T1000 (cell line): ENCODE measurements around the gene SLC14A1.

Experiments used
- DNase-seq: peaks from one replicate; lab custom pipeline; 2025; ENCODE audit warnings: mixed read lengths; lab: John Stamatoyannopoulos, UW

SLC14A1 gene

DNA sequence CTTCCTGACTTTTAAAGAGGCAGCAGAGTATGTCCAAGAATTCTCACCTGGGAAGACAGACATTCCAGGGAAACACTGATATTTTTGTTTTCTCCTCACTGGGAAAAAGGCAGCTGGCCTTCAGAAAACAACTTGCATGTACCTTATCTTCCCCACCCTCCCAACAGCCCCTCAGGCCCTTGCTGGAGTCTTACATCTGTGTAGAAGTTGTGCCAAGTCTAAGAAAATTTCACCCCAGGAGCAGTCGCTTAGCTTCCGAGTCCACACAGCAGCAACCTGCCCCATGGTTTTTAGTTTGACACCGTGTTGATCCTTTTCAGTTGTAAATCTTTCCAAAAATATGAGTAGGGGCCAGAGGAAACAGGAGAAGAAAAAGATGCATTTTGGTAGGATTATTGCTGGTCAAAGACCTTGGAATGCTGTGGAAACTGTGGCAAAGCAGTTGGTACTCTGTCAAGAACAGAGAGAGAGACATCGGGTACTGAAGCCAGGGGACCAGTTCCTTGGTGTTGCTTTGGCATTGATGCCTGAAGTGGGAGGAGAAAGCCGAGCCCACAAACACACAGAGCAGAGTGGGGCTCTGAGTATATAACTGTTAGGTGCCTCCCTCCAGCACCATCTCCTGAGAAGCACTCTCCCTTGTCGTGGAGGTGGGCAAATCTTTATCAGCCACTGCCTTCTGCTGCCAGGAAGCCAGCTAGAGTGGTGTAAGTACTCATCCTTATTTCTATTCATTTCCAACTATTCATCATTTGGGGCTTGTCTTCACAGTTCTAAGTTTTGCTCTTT, at the start of gene SLC14A1:
Gene SLC14A1 (plus strand): TSS at position 615 of the 789 bp plus-strand sequence. CDS start 6,140 bp downstream, outside the sequence.
- DNase-seq, result no peak

DNA sequence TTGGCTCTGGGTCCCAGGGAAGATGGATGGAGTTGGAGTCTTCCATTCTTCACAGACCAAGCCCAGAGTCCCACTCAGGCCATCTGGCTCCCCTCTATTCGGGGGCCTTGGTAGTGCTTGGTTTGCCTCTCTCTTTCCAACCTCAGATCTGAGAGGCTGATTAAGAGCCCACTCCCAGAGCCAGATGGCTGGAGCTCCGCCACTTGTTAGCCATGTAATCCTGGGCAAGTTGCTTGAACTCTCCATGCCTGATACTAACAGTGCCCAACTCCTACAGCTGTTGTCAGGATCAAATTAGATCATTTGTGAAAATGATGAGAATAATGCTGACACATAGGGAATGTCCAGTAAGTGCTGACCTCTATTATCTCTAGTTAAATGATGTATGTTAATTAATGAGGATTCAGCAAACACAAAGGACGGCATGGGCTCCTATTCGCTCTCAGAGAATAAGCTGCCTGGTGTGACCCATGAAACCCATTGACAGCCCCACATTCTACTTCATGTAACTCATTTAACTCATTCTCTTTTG, 46.6 kb upstream of the SLC14A1 start:
- DNase-seq, result no peak

DNA sequence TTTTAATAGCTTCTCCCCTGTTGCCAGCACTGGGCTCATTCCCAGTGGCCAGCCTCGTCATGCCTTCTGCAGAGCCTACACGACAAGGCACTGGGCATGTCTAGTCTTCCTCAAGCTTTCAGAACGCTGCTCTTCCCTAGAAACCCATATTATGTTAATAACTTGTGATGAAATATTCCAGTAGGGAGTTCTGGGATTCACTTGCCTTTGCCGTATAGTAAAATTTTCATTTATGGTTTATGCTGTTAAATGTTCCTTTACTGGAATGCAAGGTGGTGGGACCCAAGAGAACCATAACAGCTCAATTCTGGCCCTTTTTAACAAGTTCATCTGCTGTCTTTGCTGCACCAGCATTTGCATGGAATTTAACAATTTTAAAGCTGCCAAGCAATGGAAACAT, 45.5 kb upstream of the SLC14A1 start:
- DNase-seq, result no peak

DNA sequence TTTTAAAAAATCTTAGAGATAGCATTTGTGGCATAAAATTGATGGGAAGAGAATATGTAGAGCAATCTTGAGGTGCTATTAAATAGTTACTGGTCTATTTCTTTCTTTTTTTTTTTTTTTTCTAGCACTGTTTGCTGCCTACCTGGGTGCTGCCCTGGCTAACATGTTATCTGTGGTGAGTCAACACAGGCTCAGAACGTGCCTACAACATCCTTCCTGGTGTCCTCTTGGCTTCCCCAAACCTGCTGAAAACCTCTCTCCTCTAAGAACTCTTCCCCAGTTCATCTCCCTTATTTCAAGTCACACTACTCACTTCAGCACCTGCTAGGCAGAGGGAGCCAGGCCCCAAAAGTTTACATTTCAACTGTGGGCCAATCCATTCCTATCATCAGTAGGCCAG, 45.1 kb upstream of the SLC14A1 start:
- DNase-seq, result no peak

DNA sequence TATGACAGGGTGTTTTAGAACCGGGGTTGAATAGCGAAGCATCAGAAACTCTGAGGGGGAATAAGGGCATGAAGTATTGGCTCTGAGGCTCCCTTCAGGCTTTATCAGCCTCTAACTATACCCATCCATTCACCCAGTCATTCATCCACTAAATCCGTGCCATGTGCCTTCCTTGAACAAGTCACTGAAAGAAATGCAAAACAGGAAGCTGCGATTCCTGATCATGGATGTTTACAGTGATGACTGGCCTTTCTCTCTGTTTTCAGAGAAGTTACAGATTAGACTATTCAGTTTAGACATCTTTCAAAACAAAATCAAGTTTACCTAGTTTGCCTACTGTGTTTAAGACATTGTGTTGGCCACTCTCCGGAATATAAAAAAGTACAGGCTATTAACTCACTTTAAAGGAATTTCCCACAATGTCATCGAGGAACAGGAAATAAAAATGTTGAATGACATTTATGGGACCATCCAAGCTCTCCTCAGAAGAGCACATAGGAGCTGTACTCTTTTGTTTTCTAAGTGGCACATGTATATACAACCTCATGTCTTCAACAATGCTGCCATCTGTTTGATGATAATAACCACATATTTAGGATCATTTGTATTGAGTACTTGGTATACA, 43.8 kb upstream of the SLC14A1 start:
- no peak for DNase-seq

DNA sequence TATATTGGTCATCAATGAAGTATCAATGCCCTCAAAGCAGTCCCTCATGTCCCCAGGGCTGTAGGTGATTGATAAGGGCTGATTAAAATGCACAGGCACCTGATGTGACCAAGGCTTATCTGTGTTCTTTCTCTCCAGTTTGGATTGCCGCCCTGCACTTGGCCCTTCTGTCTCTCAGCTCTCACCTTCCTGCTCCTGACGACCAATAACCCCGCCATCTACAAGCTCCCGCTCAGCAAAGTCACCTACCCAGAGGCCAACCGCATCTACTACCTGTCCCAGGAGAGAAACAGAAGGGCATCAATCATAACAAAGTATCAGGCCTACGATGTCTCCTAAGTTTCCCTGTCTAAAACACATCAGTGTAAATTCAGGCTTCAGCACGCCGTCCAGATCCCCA, 41.8 kb upstream of the SLC14A1 start:
- no peak for DNase-seq

DNA sequence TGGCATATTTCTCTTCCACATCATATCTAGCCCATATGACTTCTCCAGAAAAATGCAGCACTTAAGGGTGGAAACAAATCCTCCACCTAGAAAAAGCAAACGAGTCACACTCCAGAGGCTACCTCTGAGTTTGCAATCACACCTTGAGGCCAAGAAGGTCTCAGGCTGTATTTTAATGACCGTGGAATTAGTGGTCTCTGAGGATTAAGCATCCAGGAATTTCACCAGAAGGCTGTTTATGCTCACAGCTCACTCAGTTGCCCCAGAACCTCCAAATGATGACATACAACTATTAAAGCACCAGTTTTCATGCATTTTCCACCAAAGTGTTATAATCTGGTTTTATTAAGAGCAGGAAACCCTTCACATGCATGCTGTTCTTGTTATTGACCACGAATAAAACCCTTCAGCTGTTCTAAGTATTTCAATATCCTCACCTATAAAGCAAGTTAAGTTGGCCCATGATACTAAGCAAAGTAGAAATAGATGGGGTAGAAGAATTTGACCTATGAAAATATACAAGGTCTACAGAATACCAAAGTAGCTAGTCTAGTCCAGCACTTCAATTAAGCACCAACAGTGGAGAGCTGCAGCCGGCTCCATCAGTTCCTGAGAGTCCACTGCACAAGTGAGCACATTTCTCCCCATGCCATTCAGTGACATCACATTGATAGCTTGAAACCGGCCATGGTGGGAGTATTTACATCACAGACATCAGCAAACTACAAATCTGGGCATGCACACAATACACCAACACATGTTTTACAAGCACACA, 39.5 kb upstream of the SLC14A1 start:
- no peak for DNase-seq

DNA sequence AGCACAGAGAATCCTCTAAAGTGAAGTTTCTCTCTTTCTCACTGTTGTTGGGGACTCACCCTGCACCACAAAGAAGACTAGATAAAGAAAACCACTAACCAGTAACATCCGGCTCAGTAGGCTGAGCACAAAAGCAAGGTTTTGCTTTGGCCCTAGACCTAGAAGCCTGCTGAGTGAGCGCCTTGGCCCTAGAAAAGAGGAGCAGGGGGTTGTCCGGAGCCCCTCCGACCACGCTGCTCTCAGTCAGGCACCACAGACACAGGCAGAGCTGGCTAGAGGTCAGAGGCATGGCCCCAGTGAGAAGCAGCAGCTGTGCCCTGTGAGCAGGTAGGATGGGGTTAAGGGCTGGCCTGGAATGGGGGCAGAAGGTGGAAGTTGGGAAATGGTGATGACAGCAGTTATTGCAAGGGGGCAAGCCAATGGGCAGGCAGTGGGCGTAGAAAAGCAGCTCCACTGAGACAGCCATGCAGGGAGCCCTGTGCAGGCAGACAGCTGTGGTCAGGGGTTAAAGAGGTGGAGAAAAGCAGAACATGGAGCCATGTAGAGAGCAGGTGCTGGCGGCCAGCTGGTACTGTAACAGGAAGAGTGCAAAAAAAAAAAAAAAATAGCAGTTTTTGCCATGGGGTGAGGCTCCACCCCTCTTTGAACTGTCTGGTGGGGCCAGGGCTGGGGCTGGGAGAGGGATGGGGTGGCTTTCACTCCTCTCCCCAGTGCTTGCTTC, 36.9 kb upstream of the SLC14A1 start:
- DNase-seq, result no peak

DNA sequence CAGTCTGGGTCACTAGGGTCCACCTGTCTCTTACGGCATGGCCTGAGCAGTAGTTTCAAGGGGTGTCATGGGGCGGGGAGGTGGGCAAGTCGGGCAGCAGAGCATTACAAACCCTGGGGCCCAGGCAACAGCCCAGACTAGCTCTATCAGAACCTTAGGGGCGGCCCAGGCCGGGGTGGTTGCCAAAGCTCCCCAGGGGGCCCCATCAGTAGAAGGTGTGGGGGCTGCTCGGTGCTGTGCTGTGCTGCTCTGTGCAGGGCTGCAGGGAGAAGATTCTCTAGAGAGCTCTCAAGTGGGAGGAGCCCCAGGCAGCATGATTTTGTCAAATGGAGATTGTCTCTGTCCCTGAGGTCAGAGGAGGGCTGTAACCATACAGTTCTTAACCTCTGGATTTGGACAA, 36.4 kb upstream of the SLC14A1 start:
- no peak for DNase-seq

DNA sequence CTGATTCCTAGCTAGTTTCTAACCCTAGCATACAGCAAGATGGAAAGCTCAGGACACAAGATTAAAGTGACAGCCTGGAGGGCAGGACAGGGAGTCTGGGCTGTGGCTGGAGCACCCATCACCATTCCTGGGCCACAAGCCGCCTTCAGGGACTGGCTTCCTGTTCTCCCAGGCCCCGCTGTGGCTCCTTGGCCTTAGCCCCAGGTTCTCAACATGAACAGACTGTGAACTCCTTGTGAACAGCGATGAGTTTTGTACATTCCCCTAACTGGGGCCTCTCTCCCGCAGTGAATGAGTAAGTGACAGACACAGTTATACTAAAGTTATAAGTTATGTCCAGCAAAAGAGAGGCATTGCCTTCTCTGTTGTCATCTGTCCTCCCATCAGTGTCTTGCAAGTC, 35.9 kb upstream of the SLC14A1 start:
- no peak for DNase-seq

DNA sequence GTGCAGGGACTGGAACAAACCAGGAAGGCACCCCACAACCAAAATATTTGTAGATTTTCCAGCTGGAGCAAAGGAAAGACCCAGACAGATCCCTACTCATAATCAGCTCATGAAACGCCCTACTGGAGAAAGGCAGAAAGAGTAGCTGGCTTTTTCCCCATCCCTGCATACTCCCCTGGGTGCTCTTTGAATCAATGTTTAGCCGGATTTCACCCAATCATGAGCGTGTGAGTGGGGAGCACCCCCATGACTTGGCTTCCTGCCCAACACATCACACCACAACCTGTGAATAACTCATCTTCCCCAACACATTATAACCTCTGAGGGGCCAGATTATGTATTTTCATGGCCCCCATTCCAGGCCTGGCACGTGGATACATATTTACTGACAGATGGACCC, 35.1 kb upstream of the SLC14A1 start:
- no peak for DNase-seq

DNA sequence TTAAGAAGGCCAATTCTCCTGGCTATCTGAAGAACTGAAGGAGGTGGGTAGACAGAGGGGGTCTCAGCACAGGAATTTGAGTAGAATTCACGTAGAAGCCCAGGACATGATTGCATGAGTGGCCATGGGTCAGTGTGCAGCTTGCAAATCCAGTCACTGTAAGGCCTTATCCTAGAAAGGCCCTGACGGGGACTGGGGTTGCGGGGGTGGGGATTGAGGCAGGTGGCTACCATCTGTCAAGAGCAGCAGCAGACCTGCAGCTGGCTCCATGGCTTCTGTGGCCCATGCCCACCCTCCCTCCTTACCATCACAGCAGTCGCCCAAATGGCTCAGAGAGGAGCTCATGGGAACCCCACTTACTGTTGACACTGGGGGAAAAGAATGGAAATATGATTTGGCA, 34.6 kb upstream of the SLC14A1 start:
- DNase-seq, result no peak

DNA sequence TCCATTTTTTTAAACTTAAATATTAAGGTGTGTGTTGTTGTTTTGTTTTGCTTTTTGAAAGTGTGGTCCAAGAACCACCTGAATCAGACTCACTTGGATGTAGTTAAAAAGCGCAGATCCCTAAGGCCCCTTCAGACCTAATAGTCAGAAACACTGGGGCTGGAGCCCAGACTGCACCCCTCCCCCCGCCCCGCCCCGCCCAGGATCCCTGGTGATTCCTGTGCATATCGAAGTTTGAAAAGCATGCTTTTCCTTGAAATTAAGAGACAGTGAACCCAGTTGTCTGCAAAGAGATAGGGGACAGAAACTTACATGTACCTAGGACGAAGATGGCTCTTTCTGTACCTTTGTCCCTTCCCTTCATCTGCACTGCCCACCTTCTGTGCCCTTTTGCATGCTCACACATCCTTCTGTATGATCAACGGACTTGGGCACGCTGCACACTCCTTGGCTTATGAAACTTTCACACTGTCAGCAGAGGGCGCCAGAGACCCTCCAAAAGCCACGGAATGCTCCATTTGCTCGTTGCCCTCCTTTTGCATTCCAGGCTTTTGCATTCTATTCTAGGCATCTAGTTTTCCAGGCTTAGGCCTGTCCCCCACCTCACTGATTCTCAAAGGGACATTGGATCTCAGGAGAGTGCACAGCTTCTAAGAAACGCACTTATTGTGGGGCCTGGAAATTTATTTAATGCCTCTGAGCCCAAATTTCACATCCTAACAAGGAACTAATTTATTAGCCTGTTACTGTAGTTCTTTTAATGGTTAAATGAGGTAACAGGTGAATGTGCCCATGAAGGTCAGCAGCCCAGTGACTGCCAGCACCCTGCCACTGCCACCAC, 32.8 kb upstream of the SLC14A1 start:
- peak; percentile 52 for DNase-seq

DNA sequence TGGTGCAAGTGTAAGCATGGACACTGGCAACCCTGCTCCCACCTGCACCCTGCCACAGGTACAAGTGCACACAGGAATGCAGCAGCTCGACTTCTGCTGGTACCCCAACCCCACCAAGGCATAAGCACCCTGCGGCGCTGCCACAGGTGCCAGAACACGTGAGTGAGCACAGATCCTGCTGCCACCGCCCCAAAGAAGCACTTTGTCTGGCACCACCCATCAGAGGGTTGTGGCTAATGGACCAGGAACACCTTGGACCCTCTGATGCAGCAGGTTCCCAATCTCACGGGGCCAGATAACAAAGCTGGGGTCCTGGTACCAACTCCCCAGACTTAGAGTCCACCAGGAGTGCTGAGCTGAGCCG, 32.2 kb upstream of the SLC14A1 start:
- no peak for DNase-seq

DNA sequence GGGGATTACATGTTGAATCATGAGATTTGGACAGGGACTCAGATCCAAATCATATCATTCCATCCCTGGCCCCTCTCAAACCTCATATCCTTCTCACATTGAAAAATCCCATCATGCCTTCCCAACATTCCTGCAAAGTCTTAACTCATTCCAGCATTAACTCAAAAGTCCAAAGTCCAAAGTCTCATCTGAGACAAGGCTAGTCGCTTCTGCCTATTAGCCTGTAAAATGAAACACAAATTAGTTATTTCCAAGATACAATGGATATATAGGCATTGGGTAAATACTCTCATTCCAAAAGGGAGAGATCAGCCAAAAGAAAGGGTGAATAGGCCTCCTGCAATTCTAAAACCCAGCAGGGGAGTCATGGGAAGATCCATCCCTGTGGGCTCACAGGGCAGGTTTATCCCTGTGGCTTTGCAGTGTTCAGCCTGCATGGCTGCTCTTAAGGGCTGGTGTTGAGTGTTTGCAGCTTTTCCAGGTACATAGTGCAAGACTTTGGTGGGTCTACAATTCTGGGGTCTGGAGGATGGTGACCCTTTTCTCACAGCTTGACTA, 21.2 kb upstream of the SLC14A1 start:
- DNase-seq, result no peak

DNA sequence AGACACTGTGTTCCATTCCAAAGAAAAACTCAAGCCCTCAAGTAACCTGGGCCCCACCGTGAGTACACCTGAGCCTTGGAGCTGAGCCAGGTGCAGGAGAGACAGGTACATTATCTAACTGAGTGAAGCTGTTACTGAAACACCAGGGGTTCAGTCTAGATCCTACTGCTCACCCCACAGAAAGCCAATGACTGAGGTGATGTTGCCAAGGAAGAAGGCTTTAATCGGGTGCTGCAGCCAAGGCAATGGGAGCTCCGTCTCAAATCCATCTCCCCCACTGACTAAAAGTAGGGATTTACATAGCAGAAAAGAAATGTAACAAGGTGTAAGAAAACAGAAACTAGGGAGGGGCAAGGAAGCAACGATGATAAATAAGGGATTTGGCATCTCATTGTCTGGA, 15.2 kb upstream of the SLC14A1 start:
- DNase-seq, result no peak

DNA sequence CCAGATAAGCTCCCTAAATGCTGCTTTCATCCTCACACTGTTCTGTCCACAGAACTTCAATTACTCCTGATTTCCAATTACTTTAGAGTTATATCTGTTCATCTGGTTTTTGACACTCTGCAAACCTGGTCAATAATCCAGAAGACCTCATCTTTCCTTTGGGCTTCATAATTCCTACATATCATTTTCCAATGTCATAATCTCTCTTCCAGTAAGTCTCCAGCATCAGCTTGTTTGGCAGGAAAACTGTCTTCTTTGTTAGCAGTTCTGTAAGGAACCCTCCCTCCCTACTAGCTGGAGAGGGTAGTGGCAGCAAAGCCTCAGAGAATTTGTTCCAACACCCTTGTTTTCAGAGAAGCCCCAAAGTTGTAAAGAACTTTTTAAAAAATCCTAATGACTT, 11.9 kb upstream of the SLC14A1 start:
- DNase-seq, result no peak

DNA sequence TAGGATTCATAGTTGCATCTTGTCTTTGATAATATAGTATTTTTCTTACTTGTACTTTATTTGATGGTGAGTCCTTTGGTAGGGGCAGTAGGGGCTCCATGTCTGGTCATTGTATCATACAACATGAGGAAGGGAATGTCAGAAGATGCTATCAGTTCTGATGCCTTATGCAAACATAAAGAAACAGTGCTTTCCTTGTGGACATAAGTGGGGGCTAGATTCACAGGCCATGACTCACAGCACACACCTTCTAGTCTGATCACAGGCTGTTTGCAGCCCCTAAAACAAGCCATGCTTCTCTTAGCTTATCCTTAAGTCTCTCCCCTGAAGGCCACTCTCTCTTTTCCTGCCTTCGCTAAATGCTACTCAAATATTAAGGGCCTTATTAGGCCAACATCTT, 10.7 kb upstream of the SLC14A1 start:
- DNase-seq, result no peak

DNA sequence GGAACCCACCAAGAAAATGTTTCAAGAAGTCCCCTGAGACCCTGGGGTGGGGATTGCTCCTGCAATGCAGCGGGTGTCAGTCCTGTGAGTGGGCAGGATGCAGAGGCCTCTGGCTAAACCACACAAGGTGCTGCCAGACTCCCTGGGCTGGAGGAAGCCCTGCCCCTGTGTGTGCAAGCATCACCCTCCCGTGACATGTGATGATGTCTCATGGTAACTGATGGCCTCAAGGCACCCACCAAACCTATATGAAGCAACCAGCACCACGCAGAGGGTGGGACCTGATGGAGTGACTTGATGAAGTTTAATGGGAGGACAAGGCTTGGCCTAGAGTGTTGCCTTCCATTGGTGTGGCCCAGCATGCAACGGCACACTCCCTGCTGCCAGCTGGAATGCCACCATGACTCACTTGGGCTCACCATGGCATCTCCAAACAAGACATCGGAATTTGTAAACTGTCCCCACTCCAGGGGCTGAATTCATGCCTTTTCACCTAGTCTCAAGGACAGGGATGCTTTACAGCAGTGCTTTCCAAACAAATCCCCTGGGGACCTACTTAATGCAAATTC, 8.7 kb upstream of the SLC14A1 start:
- DNase-seq, result peak; percentile 51

DNA sequence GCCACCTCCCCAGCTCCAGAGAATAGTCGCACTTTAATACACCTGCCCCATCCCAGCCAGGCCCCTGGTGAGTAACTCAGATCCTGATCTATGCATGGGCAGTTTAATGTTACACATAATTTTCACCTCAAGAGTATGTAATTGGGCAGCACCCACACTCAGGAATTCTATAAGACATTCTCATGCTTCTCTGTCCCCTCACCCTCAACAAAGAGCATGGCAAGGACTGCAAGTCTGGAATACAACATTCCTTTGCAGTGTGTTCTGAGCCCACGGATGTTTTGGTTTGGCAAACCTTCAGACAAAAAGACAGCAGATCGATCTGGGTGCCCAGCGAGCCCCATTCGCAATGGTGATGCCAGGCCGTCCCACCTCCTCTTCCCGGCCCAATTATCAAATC, 4.9 kb upstream of the SLC14A1 start:
- no peak for DNase-seq

DNA sequence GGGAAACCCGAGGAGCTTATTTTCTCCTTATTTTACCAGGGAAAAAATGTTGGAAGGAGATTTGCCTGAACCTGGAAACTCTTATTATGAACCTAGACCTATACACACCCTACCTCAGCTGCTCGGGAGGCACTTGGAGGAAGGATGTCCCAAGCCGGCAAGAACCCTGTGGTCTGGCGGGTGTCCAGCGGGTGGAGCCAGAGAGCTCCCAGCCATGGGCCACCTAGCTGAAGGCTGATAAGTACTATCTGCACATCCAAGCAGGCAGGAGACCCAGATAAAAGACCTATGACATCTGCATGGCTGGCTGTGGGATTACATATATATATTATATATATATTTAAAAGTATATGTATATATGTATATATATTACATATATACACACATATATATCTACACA, 1.1 kb upstream of the SLC14A1 start:
- DNase-seq, result peak; percentile 29
